B cell (primary cell): ENCODE results near the gene PRKCZ. TPM values are rescaled to one million over a fixed set of nuclear protein-coding genes. Genes with fewer than 3 reads are reported as not detected.

Experiments
- ATAC-seq: fragments of 200-7000 bp; cut with Tn5 transposase; one replicate; pipeline ENCODE4 v1.10.0; 2021; ENCODE audit warnings: low read depth, mild to moderate bottlenecking, moderate number of reproducible peaks, moderate library complexity
- CTCF ChIA-PET: fragments of 350-600 bp; sonication (Branson Sonifier 250); formaldehyde crosslinking; loops from one replicate; lab custom pipeline; 2021; ENCODE audit warnings: antibody characterized with exemption, inconsistent platforms; lab: Charles Lee
- POLR2A ChIA-PET: fragments of 350-600 bp; sonication (Branson Sonifier 250); formaldehyde crosslinking; loops from one replicate; lab custom pipeline; 2021; ENCODE audit warnings: antibody characterized with exemption; lab: Charles Lee
- DNase-seq: peaks from one replicate; pipeline ENCODE4 v3.0.0; 2013
- H2AFZ ChIP-seq: 2 replicates; pipeline ENCODE4 v1.6.1; 2012; ENCODE audit warnings: mild to moderate bottlenecking, low read depth, low read length; ENCODE audit not compliant: insufficient read depth, poor library complexity, severe bottlenecking
- H3K27ac ChIP-seq, 2 donors: 1 replicate in 1 of 2; 2 replicates in 1 of 2; pipeline ENCODE4 v1.5.1; 2012 to 2013; ENCODE audit warnings: low read length in 2 of 2, mild to moderate bottlenecking in 2 of 2, moderate library complexity in 1 of 2
- H3K27me3 ChIP-seq, 4 experiments: fragments of 200-600 bp in 1 of 4; sonication (generic) in 1 of 4; replicated peaks in 1 of 4; 1 replicate in 2 of 4; 2 replicates in 2 of 4; pipeline versions ENCODE4 v1.6.1 to v1.7.0; 2013 to 2016; ENCODE audit warnings: low read length in 3 of 4, mild to moderate bottlenecking in 2 of 4, mixed read lengths in 1 of 4, moderate library complexity in 1 of 4; ENCODE audit not compliant: insufficient read depth in 4 of 4, control insufficient read depth in 3 of 4; ENCODE audit errors: control extremely low read depth in 1 of 4
- H3K36me3 ChIP-seq, 2 experiments: replicated peaks in 1 of 2; 1 replicate in 1 of 2; 2 replicates in 1 of 2; pipeline versions ENCODE4 v1.6.1 to v1.7.1; 2013; ENCODE audit warnings: low read length in 1 of 2; ENCODE audit not compliant: insufficient read depth in 2 of 2, control insufficient read depth in 1 of 2; ENCODE audit errors: control extremely low read depth in 1 of 2, extremely low read depth in 1 of 2
- H3K4me1 ChIP-seq, 2 donors: fragments of 200-600 bp in 1 of 2; sonication (generic) in 1 of 2; 1 replicate in 1 of 2; 2 replicates in 1 of 2; pipeline versions ENCODE4 v1.5.1 to v1.6.1; 2013 to 2017; ENCODE audit warnings: low read length in 2 of 2; ENCODE audit not compliant: control insufficient read depth in 2 of 2, insufficient read depth in 2 of 2
- H3K4me2 ChIP-seq: replicated peaks from 2 replicates; pipeline ENCODE3; 2012; ENCODE audit warnings: mild to moderate bottlenecking, low read depth, low read length; ENCODE audit not compliant: poor library complexity, severe bottlenecking
- H3K4me3 ChIP-seq, 5 experiments: fragments of 200-600 bp in 1 of 5; sonication (generic) in 1 of 5; 1 replicate in 3 of 5; 2 replicates in 2 of 5; pipeline versions ENCODE4 v1.5.1 to v1.7.0; 2011 to 2016; ENCODE audit warnings: low read length in 4 of 5, mild to moderate bottlenecking in 4 of 5, low read depth in 2 of 5, control low read depth in 1 of 5, moderate library complexity in 1 of 5; ENCODE audit not compliant: insufficient read depth in 1 of 5; ENCODE audit errors: control extremely low read depth in 1 of 5, extremely low read depth in 1 of 5
- H3K79me2 ChIP-seq: fragments of 200-600 bp; sonication (generic); one replicate; pipeline ENCODE4 v1.6.0; 2016; ENCODE audit warnings: low read length; ENCODE audit not compliant: control insufficient read depth, insufficient read depth
- H3K9ac ChIP-seq: fragments of 200-600 bp; sonication (generic); 2 replicates; pipeline ENCODE4 v1.6.1; 2017; ENCODE audit warnings: mild to moderate bottlenecking, low read length, moderate library complexity
- H3K9me3 ChIP-seq, 3 donors: one replicate each; pipeline versions ENCODE4 v1.6.1 to v1.7.1; 2013; ENCODE audit warnings: low read length in 2 of 3; ENCODE audit not compliant: control insufficient read depth in 2 of 3, insufficient read depth in 1 of 3; ENCODE audit errors: control extremely low read depth in 1 of 3
- H4K20me1 ChIP-seq: 2 replicates; pipeline ENCODE4 v1.6.0; 2012; ENCODE audit warnings: mild to moderate bottlenecking, low read length; ENCODE audit not compliant: insufficient read depth, control insufficient read depth, poor library complexity, severe bottlenecking
- H3K27ac Mint-ChIP-seq: one replicate; pipeline ENCODE4 v1.8.0; 2021; ENCODE audit warnings: mixed read lengths
- H3K27me3 Mint-ChIP-seq: one replicate; pipeline ENCODE4 v1.8.0; 2021; ENCODE audit warnings: mixed read lengths
- H3K4me1 Mint-ChIP-seq: one replicate; pipeline ENCODE4 v1.8.0; 2021; ENCODE audit warnings: mixed read lengths
- H3K4me3 Mint-ChIP-seq: one replicate; pipeline ENCODE4 v1.8.0; 2021; ENCODE audit warnings: mixed read lengths
- H3K9me3 Mint-ChIP-seq: one replicate; pipeline ENCODE4 v1.8.0; 2022; ENCODE audit warnings: mixed read lengths; ENCODE audit not compliant: insufficient read depth
- EZH2 ChIP-seq: IDR thresholded peaks from 2 replicates; pipeline ENCODE4 v1.6.1; 2012; ENCODE audit warnings: borderline replicate concordance, low read depth, mild to moderate bottlenecking, moderate library complexity, low read length; ENCODE audit not compliant: insufficient read depth, poor library complexity, severe bottlenecking
- WGBS: methylation state at CpG from one replicate; pipeline ENCODE4 v1.1.5; 2013; ENCODE audit warnings: missing lambda C conversion rate; ENCODE audit not compliant: insufficient coverage; 5-methylcytosine and 5-hydroxymethylcytosine counted together
- intact Hi-C: fragments of 100-400 bp; cut with micrococcal nuclease; formaldehyde crosslinking; loops from one replicate; pipeline ENCODE4 v1.10.0; 2022
- polyA plus RNA-seq: library from polyadenylated mRNA; depleted of rRNA; stranded (reverse); fragments of >200 nt; gene quantifications from 2 replicates; pipeline ENCODE4 v1.2.3, GENCODE V29; 2012
- total RNA-seq, 2 donors: library from RNA; stranded (reverse); fragments of 120-200 nt in 1 of 2; gene quantifications; 1 replicate in 1 of 2; 2 replicates in 1 of 2; pipeline versions ENCODE4 v1.2.3 to v1.2.4, GENCODE V29; 2013 to 2022
- TF ChIP-seq, protein P1 (sequence below): fragments of 200-600 bp; IDR thresholded peaks from one replicate; pipeline ENCODE4 v1.8.0; 2022; ENCODE audit warnings: antibody characterized with exemption, mild to moderate bottlenecking

The PRKCZ gene
- total and polyA plus RNA-seq, 2 donors (not counting 1 experiment from before 2014, with no cell fraction given) = 17.9 to 53.2 TPM

- Mint-ChIP-seq H3K4me1 (peaks cover 11% of the 10 kb centered on the region), H3K27ac (no peak overlapping the region), H3K9me3 (no peaks in the 10 kb centered on the region), H3K27me3 (no peaks in the 10 kb centered on the region), H3K4me3 (peak overlapping the region; percentile 23)
- H3K27me3 ChIP-seq = no peaks in the 10 kb centered on the region
- peaks cover 0 to 18% of the 10 kb centered on the region in 2 donors for H3K4me1 ChIP-seq
- H4K20me1 ChIP-seq = peaks cover 6% of the 10 kb centered on the region
- H3K9ac ChIP-seq = no peak overlapping the region
- no peak overlapping the region for H3K4me2 ChIP-seq
- DNase-seq (no peak), ATAC-seq (no peak)
- POLR2A ChIA-PET = interaction anchor here (1.8 kb wide), 1 partner anchor 203 kb away, joined by 7 read pairs; the partner anchor contains the start of genes MORN1 and RER1
- TF ChIP-seq EZH2 = no peak
- TF ChIP-seq, protein P1, sequence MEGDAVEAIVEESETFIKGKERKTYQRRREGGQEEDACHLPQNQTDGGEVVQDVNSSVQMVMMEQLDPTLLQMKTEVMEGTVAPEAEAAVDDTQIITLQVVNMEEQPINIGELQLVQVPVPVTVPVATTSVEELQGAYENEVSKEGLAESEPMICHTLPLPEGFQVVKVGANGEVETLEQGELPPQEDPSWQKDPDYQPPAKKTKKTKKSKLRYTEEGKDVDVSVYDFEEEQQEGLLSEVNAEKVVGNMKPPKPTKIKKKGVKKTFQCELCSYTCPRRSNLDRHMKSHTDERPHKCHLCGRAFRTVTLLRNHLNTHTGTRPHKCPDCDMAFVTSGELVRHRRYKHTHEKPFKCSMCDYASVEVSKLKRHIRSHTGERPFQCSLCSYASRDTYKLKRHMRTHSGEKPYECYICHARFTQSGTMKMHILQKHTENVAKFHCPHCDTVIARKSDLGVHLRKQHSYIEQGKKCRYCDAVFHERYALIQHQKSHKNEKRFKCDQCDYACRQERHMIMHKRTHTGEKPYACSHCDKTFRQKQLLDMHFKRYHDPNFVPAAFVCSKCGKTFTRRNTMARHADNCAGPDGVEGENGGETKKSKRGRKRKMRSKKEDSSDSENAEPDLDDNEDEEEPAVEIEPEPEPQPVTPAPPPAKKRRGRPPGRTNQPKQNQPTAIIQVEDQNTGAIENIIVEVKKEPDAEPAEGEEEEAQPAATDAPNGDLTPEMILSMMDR = no peak
- intact Hi-C loops = loop anchor here (2.0 kb wide), 1 partner anchor 16 kb away; no protein-coding TSS in a partner anchor
- H3K27ac ChIP-seq = no peak overlapping the region
- H3K4me3 ChIP-seq = no peak overlapping the region
- CTCF ChIA-PET = interaction anchor here (0.6 to 13.5 kb wide), 6 partner anchors 13 to 1236 kb away, joined by 3 to 295 read pairs (median 4); no protein-coding TSS in a partner anchor
- H2AFZ ChIP-seq = no peak overlapping the region
- H3K9me3 ChIP-seq = peaks cover 0 to 2% (median 0%) of the 10 kb centered on the region in 3 donors
- peaks cover 0 to 13% of the 10 kb centered on the region in 2 experiments for H3K36me3 ChIP-seq
- peaks cover 18% of the 10 kb centered on the region for H3K79me2 ChIP-seq
- WGBS = 97% methylated on average over 16 of the region's 16 CpGs
Measured at GRCh38 chr1:2188336-2188735, 138.1 kb downstream of the PRKCZ start.
